GM12891 (cell line): ENCODE results near the gene USP31.
"Not testable (repeated sequence)": the region's sequence is repeated elsewhere in the genome, so short reads cannot be mapped to it uniquely, and the experiment has no call there.

Experiments used
- DNase-seq: peaks from one replicate; pipeline ENCODE4 v3.0.0; 2011; ENCODE audit warnings: low spot score; ENCODE audit not compliant: insufficient read length
- FAIRE-seq: peaks from 2 replicates; lab custom pipeline; 2011; peaks lifted over from hg19 to GRCh38; lab: Jason Lieb, UNC
- PAX5 ChIP-seq: IDR thresholded peaks from 2 replicates; pipeline ENCODE4 v1.6.1; 2011; ENCODE audit warnings: low read length, moderate library complexity, mild to moderate bottlenecking; ENCODE audit not compliant: insufficient read depth, severe bottlenecking
- POLR2A ChIP-seq: IDR thresholded peaks from 2 replicates; pipeline ENCODE4 v1.6.1; 2011; ENCODE audit warnings: low read depth, low read length, control low read depth
- POLR2AphosphoS5 ChIP-seq: IDR thresholded peaks from 2 replicates; pipeline ENCODE4 v1.6.1; 2011; ENCODE audit warnings: low read depth, low read length, control low read depth
- POU2F2 ChIP-seq: IDR thresholded peaks from 2 replicates; pipeline ENCODE4 v1.6.1; 2011; ENCODE audit warnings: low read depth, mild to moderate bottlenecking, control low read depth, low read length, moderate library complexity
- SPI1 ChIP-seq: IDR thresholded peaks from 2 replicates; pipeline ENCODE4 v1.6.1; 2011; ENCODE audit warnings: low read depth, low read length, control low read depth
- TAF1 ChIP-seq: IDR thresholded peaks from 2 replicates; pipeline ENCODE4 v1.6.1; 2011; ENCODE audit warnings: low read depth, low read length, control low read depth

USP31 gene

GRCh38 chr16:23107117-23107516, 42.1 kb downstream of the USP31 start:
- DNase-seq (no peak), FAIRE-seq (no peak)
- TF ChIP-seq SPI1 (no peak), POLR2A (no peak), POU2F2 (no peak), TAF1 (no peak), PAX5 (no peak), POLR2AphosphoS5 (no peak)

GRCh38 chr16:23105309-23105708, 43.9 kb downstream of the USP31 start:
- TF ChIP-seq POLR2A (no peak), SPI1 (no peak), POU2F2 (no peak), TAF1 (no peak), POLR2AphosphoS5 (no peak), PAX5 (no peak)
- FAIRE-seq (no peak), DNase-seq (no peak)

DNA sequence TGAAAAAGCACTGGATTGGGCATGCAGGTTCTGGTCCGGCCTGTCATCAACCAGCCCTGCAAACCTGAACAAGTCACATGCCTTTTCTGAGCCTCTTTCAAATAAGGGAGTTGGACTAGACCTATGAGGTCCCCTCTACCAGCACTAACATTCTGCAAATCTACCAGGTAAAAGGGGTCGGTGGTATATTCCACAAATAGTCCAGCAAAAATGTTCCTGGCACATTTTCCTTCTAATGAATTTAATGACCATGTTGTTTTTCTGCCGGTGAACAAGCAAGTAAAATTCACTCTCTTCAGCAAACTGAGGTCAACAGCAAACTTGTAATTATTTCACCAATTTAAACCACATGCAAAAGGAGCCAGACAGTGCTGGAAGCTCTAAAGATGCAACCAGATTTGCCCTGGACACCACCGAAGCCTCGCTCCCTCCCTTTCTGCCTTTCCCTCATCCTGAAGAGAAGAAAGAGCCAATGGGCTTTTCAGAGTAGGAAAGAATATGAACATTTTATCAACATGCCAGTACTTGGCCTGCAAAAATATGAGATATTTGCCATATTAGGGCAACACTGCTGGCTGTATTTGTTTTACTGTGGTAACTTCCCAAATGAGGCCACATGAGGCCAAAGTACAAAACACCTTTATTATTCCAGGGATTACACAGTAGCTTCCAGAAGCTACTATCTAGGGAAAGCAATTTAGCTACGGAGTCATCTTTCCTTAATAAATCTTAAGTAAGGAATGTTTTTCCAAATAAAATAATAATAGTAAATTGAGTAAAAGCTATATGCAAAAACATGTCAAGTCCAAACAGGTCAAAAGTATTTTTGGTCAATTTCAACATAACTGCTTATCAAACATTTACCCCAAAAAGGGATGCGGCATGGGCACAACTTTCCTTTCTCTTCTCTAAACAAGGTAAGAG, 45.0 kb downstream of the USP31 start:
- TF ChIP-seq TAF1 (no peak), POLR2A (no peak), PAX5 (no peak), POU2F2 (no peak), POLR2AphosphoS5 (no peak)
- DNase-seq (no peak), FAIRE-seq (no peak)

- FAIRE-seq: no peak
- TF ChIP-seq POLR2A: no peak
- TF ChIP-seq PAX5: no peak
- no peak for TF ChIP-seq TAF1
- TF ChIP-seq POLR2AphosphoS5: no peak
- TF ChIP-seq SPI1: no peak
- no peak for TF ChIP-seq POU2F2
- no peak for DNase-seq
Measured at GRCh38 chr16:23103603-23104002, 45.6 kb downstream of the USP31 start.

GRCh38 chr16:23101012-23101550, 48.2 kb downstream of the USP31 start:
- TF ChIP-seq SPI1: no peak
- TF ChIP-seq TAF1: no peak
- no peak for TF ChIP-seq POLR2AphosphoS5
- no peak for TF ChIP-seq POLR2A
- no peak for DNase-seq
- no peak for FAIRE-seq

GRCh38 chr16:23096450-23096849, 52.8 kb downstream of the USP31 start:
- FAIRE-seq, DNase-seq: not testable (repeated sequence)

DNA sequence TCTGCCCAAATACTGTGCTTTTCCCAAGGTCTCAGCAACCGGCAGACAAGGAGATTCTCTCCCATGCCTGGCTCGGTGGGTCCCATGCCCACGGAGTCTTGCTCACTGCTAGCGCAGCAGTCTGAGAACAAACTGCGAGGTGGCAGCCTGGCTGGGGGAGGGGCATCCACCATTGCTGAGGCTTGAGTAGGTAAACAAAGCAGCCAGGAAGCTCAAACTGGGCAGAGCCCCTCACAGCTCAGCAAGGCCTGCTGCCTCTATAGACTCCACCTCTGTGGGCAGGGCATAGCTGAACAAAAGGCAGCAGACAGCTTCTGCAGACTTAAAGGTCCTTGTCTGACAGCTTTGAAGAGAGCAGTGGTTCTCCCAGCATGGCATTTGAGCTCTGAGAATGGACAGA, 55.1 kb downstream of the USP31 start:
- not testable (repeated sequence) for FAIRE-seq, DNase-seq

GRCh38 chr16:23092801-23093117, 56.5 kb downstream of the USP31 start:
- DNase-seq (no peak), FAIRE-seq (no peak)
- no peak for TF ChIP-seq POU2F2

DNA sequence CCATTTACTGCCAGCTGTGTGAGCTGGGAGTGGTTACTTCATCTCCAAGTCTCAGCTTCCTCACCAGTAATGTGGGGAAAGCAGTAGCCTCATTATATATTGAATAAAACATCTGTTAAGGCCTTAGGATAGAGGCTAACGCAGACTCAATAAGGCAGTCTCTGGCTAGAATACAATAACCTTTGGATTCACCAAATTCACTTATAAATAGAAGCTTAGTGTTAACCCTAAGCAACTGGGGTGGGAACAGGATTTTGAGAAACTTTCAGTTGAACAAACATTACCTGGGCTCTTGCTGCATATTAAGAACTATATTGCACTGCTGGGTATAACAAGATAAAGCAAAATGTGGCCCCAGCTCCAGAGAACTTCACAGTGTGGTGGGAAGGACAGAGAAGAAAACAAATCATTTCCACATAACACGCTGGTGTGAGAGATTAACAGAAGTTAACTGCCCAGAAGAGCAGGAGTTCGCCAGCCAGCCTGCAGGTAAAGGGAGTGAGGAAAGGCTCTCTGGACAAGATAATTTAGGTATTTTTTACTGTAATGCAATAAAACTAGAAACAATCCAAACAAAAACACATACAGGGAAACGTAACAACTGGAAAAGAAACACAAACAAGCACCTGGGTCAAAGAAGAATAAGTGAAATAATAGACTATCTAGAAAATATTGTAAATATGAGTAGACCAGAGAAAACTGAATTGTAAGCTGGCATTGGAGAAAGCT, 57.0 kb downstream of the USP31 start:
- no peak for TF ChIP-seq PAX5
- TF ChIP-seq SPI1: no peak
- TF ChIP-seq POU2F2: no peak
- no peak for TF ChIP-seq TAF1
- no peak for TF ChIP-seq POLR2AphosphoS5
- no peak for TF ChIP-seq POLR2A
- FAIRE-seq: no peak
- no peak for DNase-seq

DNA sequence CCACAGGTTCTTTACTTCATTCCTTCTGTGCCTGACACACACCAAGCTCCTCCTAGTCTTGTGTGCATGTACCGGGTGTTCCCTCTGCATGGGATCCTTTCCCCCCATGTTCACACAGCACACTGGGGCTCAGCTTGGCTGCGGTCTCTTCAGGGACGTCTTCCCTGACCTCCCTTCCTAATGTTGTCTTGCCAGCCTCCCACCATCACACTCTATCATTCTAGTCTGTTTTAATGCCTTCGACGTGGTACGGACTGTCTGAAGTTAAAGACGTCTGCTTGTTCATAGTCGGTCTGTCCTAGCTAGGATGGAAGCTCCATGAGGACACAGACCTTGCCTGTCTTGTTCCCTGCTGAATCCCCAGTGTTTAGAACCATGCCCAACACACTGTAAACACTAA, 60.1 kb downstream of the USP31 start:
- FAIRE-seq (no peak), DNase-seq (no peak)
- TF ChIP-seq TAF1 (no peak), PAX5 (no peak), POU2F2 (no peak), POLR2AphosphoS5 (no peak)

- FAIRE-seq (no peak), DNase-seq (no peak)
- TF ChIP-seq POLR2AphosphoS5 (no peak), POLR2A (no peak), SPI1 (no peak), POU2F2 (no peak), PAX5 (no peak), TAF1 (no peak)
Measured at GRCh38 chr16:23088018-23088417, 61.2 kb downstream of the USP31 start.
